Mesenchymal stem cell (in vitro differentiated cells and primary cell): Measurements from ENCODE around the gene CCDC51.

Experiments
- DNase-seq: peaks from one replicate; pipeline ENCODE4 v3.0.0-alpha.2; 2013
- H2AFZ ChIP-seq: one replicate; pipeline ENCODE4 v1.6.1; 2013; ENCODE audit warnings: low read depth, mild to moderate bottlenecking, control low read depth, inconsistent platforms, low read length, moderate library complexity
- H2AK5ac ChIP-seq: 2 replicates; pipeline ENCODE4 v1.6.1; 2013; ENCODE audit warnings: low read length, moderate library complexity, mild to moderate bottlenecking, inconsistent platforms; ENCODE audit not compliant: severe bottlenecking
- H2BK120ac ChIP-seq: one replicate; pipeline ENCODE4 v1.6.1; 2013; ENCODE audit warnings: low read depth, mild to moderate bottlenecking, inconsistent platforms, low read length, moderate library complexity
- H2BK12ac ChIP-seq, 2 experiments: one replicate each; pipeline ENCODE4 v1.6.1; 2013; ENCODE audit warnings: inconsistent platforms in 2 of 2, low read length in 2 of 2, mild to moderate bottlenecking in 2 of 2, moderate library complexity in 2 of 2, control low read depth in 1 of 2
- H2BK15ac ChIP-seq: one replicate; pipeline ENCODE4 v1.6.1; 2013; ENCODE audit warnings: mild to moderate bottlenecking, low read depth, inconsistent platforms; ENCODE audit not compliant: poor library complexity, severe bottlenecking
- H2BK5ac ChIP-seq: 2 replicates; pipeline ENCODE4 v1.6.1; 2013; ENCODE audit warnings: low read depth, mild to moderate bottlenecking, low read length, control low read depth, inconsistent platforms; ENCODE audit not compliant: poor library complexity, severe bottlenecking
- H3K14ac ChIP-seq, 2 experiments: one replicate each; pipeline ENCODE4 v1.6.1; 2013; ENCODE audit warnings: inconsistent platforms in 2 of 2, low read length in 2 of 2, control low read depth in 1 of 2, mild to moderate bottlenecking in 1 of 2, moderate library complexity in 1 of 2
- H3K18ac ChIP-seq, 2 experiments: one replicate each; pipeline ENCODE4 v1.6.1; 2013; ENCODE audit warnings: inconsistent platforms in 2 of 2, low read length in 2 of 2, control low read depth in 1 of 2, low read depth in 1 of 2, mild to moderate bottlenecking in 1 of 2
- H3K23ac ChIP-seq, 2 experiments: one replicate each; pipeline ENCODE4 v1.6.1; 2013; ENCODE audit warnings: inconsistent platforms in 2 of 2, low read length in 2 of 2, mild to moderate bottlenecking in 2 of 2, moderate library complexity in 2 of 2, control low read depth in 1 of 2
- H3K27ac ChIP-seq: 2 replicates; pipeline ENCODE4 v1.5.1; 2013; ENCODE audit warnings: mild to moderate bottlenecking, moderate library complexity, low read length, control low read depth, inconsistent platforms; ENCODE audit not compliant: poor library complexity, severe bottlenecking
- H3K27me3 ChIP-seq, 2 experiments: 2 replicates each; pipeline versions ENCODE4 v1.6.1 to v1.7.0; 2013; ENCODE audit warnings: low read length in 2 of 2, mild to moderate bottlenecking in 2 of 2, moderate library complexity in 2 of 2, control low read depth in 1 of 2, inconsistent platforms in 1 of 2; ENCODE audit not compliant: control insufficient read depth in 1 of 2, insufficient read depth in 1 of 2
- H3K36me3 ChIP-seq, 2 experiments: 2 replicates each; pipeline versions ENCODE4 v1.6.1 to v1.7.0; 2013; ENCODE audit warnings: low read length in 2 of 2, control low read depth in 1 of 2, inconsistent platforms in 1 of 2, low read depth in 1 of 2, mild to moderate bottlenecking in 1 of 2; ENCODE audit not compliant: insufficient read depth in 2 of 2, control insufficient read depth in 1 of 2
- H3K4ac ChIP-seq, 2 experiments: one replicate each; pipeline ENCODE4 v1.6.1; 2013; ENCODE audit warnings: inconsistent platforms in 2 of 2, low read length in 2 of 2, mild to moderate bottlenecking in 2 of 2, moderate library complexity in 2 of 2, control low read depth in 1 of 2, low read depth in 1 of 2
- H3K4me1 ChIP-seq: 2 replicates; pipeline ENCODE4 v1.6.1; 2013; ENCODE audit warnings: low read depth, low read length, control low read depth; ENCODE audit not compliant: control insufficient read depth, insufficient read depth
- H3K4me2 ChIP-seq: 2 replicates; pipeline ENCODE4 v1.6.1; 2013; ENCODE audit warnings: low read length, mild to moderate bottlenecking, inconsistent platforms; ENCODE audit not compliant: poor library complexity, severe bottlenecking
- H3K4me3 ChIP-seq, 2 experiments: 2 replicates each; pipeline versions ENCODE4 v1.5.1 to v1.7.0; 2013; ENCODE audit warnings: low read length in 2 of 2, mild to moderate bottlenecking in 2 of 2, control low read depth in 1 of 2, low read depth in 1 of 2; ENCODE audit not compliant: insufficient read depth in 1 of 2
- H3K79me1 ChIP-seq: replicated peaks from 2 replicates; pipeline ENCODE4 v1.6.1; 2013; ENCODE audit warnings: mild to moderate bottlenecking, control low read depth, low read length, inconsistent platforms; ENCODE audit not compliant: poor library complexity, severe bottlenecking
- H3K9ac ChIP-seq: 2 replicates; pipeline ENCODE4 v1.7.0; 2013; ENCODE audit warnings: mild to moderate bottlenecking, low read length, moderate library complexity
- H3K9me3 ChIP-seq: 2 replicates; pipeline ENCODE4 v1.7.0; 2013; ENCODE audit warnings: mild to moderate bottlenecking, low read length; ENCODE audit not compliant: control insufficient read depth
- H4K8ac ChIP-seq: one replicate; pipeline ENCODE4 v1.6.1; 2013; ENCODE audit warnings: inconsistent platforms, mild to moderate bottlenecking, low read length, moderate library complexity
- H4K91ac ChIP-seq: one replicate; pipeline ENCODE4 v1.6.1; 2013; ENCODE audit warnings: mild to moderate bottlenecking, low read length, inconsistent platforms
- WGBS: methylation state at CpG from one replicate; pipeline ENCODE4 v1.1.7; 2013; ENCODE audit warnings: mixed read lengths; 5-methylcytosine and 5-hydroxymethylcytosine counted together

CCDC51 gene

GRCh38 chr3:48409291-48410201 lies 30.4 kb downstream of the CCDC51 start:
- H3K36me3 ChIP-seq: peaks cover 89 to 99% of the 10 kb centered on the region in 2 experiments
- H4K91ac ChIP-seq: no peak overlapping the region
- H4K8ac ChIP-seq: no peak overlapping the region
- H2BK15ac ChIP-seq: no peak overlapping the region
- H2BK5ac ChIP-seq: no peak overlapping the region
- no peak overlapping the region for H3K23ac ChIP-seq
- H3K4ac ChIP-seq: no peak overlapping the region
- no peak overlapping the region for H3K14ac ChIP-seq
- no peak overlapping the region for H2BK120ac ChIP-seq
- H3K4me3 ChIP-seq: no peak overlapping the region
- no peak overlapping the region for H2AK5ac ChIP-seq
- no peak overlapping the region for H3K4me2 ChIP-seq
- no peak overlapping the region for H3K27ac ChIP-seq
- no peaks in the 10 kb centered on the region for H3K9me3 ChIP-seq
- H3K9ac ChIP-seq: no peak overlapping the region
- 94% methylated on average over 30 of the region's 31 CpGs for WGBS
- DNase-seq: no peak
- no peaks in the 10 kb centered on the region for H3K79me1 ChIP-seq
- H3K27me3 ChIP-seq: no peaks in the 10 kb centered on the region
- H2BK12ac ChIP-seq: no peak overlapping the region
- H2AFZ ChIP-seq: no peak overlapping the region
- H3K4me1 ChIP-seq: no peaks in the 10 kb centered on the region
- no peak overlapping the region for H3K18ac ChIP-seq

DNA sequence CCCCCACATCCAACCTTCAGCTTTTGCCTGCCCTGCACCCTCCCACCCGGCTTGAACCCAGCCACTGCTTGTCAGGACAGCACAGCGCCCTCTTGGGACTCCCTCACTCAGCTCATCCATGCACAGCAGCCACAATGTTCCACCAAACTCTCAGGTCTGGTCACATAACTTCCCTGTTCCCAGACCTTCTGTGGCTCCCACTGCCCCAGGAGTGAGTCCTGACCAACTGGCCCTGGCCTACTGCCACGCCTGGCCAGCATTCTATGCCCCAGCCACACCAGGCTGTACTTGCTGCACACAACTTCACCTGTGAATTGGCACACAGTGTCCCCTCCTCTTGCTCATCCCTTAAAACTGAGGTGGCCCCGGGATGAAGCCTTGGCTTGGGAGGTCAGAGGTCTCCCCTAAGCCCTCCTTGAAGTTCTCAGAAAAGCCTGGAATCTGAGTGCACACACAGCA lies 31.1 kb downstream of the CCDC51 start:
- no peak overlapping the region for H3K4ac ChIP-seq
- no peak overlapping the region for H3K4me2 ChIP-seq
- H3K14ac ChIP-seq: no peak overlapping the region
- no peak overlapping the region for H3K18ac ChIP-seq
- H3K4me1 ChIP-seq: no peaks in the 10 kb centered on the region
- DNase-seq: no peak
- H3K27ac ChIP-seq: no peak overlapping the region
- H2AK5ac ChIP-seq: no peak overlapping the region
- H3K4me3 ChIP-seq: no peak overlapping the region
- no peaks in the 10 kb centered on the region for H3K27me3 ChIP-seq
- H2BK120ac ChIP-seq: no peak overlapping the region
- H4K91ac ChIP-seq: no peak overlapping the region
- H2AFZ ChIP-seq: no peak overlapping the region
- no peak overlapping the region for H2BK15ac ChIP-seq
- peaks cover 87 to 99% of the 10 kb centered on the region in 2 experiments for H3K36me3 ChIP-seq
- no peaks in the 10 kb centered on the region for H3K79me1 ChIP-seq
- no peak overlapping the region for H3K23ac ChIP-seq
- H4K8ac ChIP-seq: no peak overlapping the region
- no peaks in the 10 kb centered on the region for H3K9me3 ChIP-seq
- no peak overlapping the region for H2BK12ac ChIP-seq
- no peak overlapping the region for H3K9ac ChIP-seq
- no peak overlapping the region for H2BK5ac ChIP-seq
- WGBS: 90% methylated on average over 4 of the region's 4 CpGs

DNA sequence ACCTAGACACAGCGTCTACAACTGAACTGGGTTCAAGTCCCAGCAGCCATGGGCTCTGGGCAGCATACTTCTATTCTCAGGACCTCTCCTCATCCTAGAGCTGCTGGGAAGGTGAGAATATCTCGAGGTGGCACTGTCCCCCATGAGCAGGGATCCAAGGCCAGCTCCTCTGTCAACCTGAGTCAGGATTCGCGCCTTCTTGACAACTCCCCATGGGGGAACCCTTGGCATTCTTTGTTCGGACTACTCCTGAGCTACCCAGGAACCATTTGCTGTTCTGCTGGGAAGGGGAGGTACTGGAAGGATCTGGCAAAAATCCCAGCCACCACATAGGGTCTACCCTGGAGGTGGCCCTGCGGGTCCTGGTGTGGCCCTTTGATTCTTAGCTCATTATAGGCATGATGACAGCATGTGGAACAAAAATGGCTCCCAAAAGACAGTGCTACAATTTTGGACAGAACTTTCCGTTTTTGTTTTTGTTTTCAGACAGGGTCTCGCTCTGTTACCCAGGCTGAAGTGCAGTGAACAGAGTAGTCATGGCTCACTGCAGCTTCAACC lies 32.3 kb downstream of the CCDC51 start:
- Histone ChIP-seq H3K4me1 (no peaks in the 10 kb centered on the region), H3K27me3 (no peaks in the 10 kb centered on the region), H3K9ac (no peak overlapping the region), H2BK5ac (no peak overlapping the region), H2AFZ (no peak overlapping the region), H3K4me3 (no peak overlapping the region), H3K23ac (no peak overlapping the region), H3K79me1 (no peaks in the 10 kb centered on the region), H4K91ac (no peak overlapping the region), H3K9me3 (no peaks in the 10 kb centered on the region), H2BK12ac (no peak overlapping the region), H4K8ac (no peak overlapping the region), H2BK15ac (no peak overlapping the region), H3K4me2 (no peak overlapping the region), H3K14ac (no peak overlapping the region), H3K27ac (no peak overlapping the region), H3K36me3 (peaks cover 82 to 97% of the 10 kb centered on the region in 2 experiments), H2AK5ac (no peak overlapping the region), H3K18ac (no peak overlapping the region), H3K4ac (no peak overlapping the region), H2BK120ac (no peak overlapping the region)
- WGBS: 92% methylated on average over 8 of the region's 8 CpGs
- no peak for DNase-seq
